ENCODE data around the gene ZDHHC14.

The ZDHHC14 gene

DNA sequence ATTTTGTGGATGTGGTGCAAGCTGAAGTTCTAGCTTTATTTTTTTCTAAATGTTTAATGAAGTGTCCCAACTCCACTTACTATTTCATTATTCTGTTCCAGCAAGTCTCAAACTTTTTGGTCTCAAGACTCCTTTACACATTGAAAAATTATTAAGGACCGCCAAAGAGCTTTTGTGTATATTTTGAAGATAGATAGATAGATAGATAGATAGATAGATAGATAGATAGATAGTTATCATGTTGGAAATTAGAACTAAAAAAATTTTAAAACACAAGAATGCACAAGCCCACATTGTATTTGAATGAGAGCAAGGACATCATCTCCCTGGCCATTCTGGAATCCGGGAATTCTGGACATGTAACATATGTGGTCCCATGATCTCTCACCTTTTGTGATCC is 260.8 kb downstream of the ZDHHC14 start:
- no peak for ATAC-seq
- TF ChIP-seq, protein P1, sequence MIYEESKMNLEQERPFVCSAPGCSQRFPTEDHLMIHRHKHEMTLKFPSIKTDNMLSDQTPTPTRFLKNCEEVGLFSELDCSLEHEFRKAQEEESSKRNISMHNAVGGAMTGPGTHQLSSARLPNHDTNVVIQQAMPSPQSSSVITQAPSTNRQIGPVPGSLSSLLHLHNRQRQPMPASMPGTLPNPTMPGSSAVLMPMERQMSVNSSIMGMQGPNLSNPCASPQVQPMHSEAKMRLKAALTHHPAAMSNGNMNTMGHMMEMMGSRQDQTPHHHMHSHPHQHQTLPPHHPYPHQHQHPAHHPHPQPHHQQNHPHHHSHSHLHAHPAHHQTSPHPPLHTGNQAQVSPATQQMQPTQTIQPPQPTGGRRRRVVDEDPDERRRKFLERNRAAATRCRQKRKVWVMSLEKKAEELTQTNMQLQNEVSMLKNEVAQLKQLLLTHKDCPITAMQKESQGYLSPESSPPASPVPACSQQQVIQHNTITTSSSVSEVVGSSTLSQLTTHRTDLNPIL (CRISPR knock-in tag; IDR thresholded peaks at IDR 0.05; ENCODE audit: low read depth), result no peak

DNA sequence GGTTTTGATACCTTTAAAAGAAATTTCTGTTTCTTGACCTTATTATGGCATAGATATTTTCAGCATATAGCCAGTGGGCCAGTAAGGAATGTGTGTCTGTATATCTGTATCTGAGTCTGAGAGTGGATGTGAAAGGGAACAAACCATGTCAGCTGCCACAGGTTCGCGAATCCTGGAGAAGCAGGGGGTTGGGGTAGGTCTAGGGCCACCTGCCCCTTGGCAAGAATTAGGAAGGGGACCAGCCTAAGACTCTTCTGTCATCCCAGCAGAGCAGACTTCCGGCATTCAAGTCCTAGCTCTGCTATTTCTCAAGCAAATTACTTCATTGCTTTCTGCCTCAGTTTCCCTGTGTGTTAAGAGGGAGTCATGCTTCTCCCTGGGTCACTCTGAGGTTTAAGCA is 261.7 kb downstream of the ZDHHC14 start:
- no peak for ATAC-seq
- TF ChIP-seq ZNF8 (CRISPR knock-in tag; IDR thresholded peaks at IDR 0.05) (no peak), BACH2 (CRISPR knock-in tag; IDR thresholded peaks at IDR 0.05; ENCODE audit: borderline replicate concordance) (no peak), GLIS3 (CRISPR knock-in tag; IDR thresholded peaks at IDR 0.05) (no peak), ZFP30 (CRISPR knock-in tag; IDR thresholded peaks at IDR 0.05) (no peak), ZC3H10 (CRISPR knock-in tag; IDR thresholded peaks at IDR 0.05) (no peak), SNAI2 (CRISPR knock-in tag; IDR thresholded peaks at IDR 0.05) (no peak), ZNF565 (CRISPR knock-in tag; conservative IDR thresholded peaks at IDR 0.05; ENCODE audit: low read depth) (no peak), CSDC2 (CRISPR knock-in tag; IDR thresholded peaks at IDR 0.05) (no peak), TOX (CRISPR knock-in tag; IDR thresholded peaks at IDR 0.05; ENCODE audit: borderline replicate concordance) (no peak), ARNTL (CRISPR knock-in tag; IDR thresholded peaks at IDR 0.05; ENCODE audit: borderline replicate concordance, low read depth) (no peak), RARB (CRISPR knock-in tag; IDR thresholded peaks at IDR 0.05) (no peak), ZNF70 (CRISPR knock-in tag; IDR thresholded peaks at IDR 0.05) (no peak), PPARA (CRISPR knock-in tag; IDR thresholded peaks at IDR 0.05; ENCODE audit: borderline replicate concordance) (no peak), OSR1 (CRISPR knock-in tag; IDR thresholded peaks at IDR 0.05) (no peak)
- TF ChIP-seq, protein P2, sequence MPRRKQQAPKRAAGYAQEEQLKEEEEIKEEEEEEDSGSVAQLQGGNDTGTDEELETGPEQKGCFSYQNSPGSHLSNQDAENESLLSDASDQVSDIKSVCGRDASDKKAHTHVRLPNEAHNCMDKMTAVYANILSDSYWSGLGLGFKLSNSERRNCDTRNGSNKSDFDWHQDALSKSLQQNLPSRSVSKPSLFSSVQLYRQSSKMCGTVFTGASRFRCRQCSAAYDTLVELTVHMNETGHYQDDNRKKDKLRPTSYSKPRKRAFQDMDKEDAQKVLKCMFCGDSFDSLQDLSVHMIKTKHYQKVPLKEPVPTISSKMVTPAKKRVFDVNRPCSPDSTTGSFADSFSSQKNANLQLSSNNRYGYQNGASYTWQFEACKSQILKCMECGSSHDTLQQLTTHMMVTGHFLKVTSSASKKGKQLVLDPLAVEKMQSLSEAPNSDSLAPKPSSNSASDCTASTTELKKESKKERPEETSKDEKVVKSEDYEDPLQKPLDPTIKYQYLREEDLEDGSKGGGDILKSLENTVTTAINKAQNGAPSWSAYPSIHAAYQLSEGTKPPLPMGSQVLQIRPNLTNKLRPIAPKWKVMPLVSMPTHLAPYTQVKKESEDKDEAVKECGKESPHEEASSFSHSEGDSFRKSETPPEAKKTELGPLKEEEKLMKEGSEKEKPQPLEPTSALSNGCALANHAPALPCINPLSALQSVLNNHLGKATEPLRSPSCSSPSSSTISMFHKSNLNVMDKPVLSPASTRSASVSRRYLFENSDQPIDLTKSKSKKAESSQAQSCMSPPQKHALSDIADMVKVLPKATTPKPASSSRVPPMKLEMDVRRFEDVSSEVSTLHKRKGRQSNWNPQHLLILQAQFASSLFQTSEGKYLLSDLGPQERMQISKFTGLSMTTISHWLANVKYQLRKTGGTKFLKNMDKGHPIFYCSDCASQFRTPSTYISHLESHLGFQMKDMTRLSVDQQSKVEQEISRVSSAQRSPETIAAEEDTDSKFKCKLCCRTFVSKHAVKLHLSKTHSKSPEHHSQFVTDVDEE (CRISPR knock-in tag; IDR thresholded peaks at IDR 0.05), result no peak
- TF ChIP-seq, protein P3, sequence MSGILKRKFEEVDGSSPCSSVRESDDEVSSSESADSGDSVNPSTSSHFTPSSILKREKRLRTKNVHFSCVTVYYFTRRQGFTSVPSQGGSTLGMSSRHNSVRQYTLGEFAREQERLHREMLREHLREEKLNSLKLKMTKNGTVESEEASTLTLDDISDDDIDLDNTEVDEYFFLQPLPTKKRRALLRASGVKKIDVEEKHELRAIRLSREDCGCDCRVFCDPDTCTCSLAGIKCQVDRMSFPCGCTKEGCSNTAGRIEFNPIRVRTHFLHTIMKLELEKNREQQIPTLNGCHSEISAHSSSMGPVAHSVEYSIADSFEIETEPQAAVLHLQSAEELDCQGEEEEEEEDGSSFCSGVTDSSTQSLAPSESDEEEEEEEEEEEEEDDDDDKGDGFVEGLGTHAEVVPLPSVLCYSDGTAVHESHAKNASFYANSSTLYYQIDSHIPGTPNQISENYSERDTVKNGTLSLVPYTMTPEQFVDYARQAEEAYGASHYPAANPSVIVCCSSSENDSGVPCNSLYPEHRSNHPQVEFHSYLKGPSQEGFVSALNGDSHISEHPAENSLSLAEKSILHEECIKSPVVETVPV (CRISPR knock-in tag; IDR thresholded peaks at IDR 0.05), result no peak
- TF ChIP-seq, protein P4, sequence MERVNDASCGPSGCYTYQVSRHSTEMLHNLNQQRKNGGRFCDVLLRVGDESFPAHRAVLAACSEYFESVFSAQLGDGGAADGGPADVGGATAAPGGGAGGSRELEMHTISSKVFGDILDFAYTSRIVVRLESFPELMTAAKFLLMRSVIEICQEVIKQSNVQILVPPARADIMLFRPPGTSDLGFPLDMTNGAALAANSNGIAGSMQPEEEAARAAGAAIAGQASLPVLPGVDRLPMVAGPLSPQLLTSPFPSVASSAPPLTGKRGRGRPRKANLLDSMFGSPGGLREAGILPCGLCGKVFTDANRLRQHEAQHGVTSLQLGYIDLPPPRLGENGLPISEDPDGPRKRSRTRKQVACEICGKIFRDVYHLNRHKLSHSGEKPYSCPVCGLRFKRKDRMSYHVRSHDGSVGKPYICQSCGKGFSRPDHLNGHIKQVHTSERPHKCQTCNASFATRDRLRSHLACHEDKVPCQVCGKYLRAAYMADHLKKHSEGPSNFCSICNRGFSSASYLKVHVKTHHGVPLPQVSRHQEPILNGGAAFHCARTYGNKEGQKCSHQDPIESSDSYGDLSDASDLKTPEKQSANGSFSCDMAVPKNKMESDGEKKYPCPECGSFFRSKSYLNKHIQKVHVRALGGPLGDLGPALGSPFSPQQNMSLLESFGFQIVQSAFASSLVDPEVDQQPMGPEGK (CRISPR knock-in tag; IDR thresholded peaks at IDR 0.05; ENCODE audit: borderline replicate concordance), result no peak
- TF ChIP-seq, protein P5, sequence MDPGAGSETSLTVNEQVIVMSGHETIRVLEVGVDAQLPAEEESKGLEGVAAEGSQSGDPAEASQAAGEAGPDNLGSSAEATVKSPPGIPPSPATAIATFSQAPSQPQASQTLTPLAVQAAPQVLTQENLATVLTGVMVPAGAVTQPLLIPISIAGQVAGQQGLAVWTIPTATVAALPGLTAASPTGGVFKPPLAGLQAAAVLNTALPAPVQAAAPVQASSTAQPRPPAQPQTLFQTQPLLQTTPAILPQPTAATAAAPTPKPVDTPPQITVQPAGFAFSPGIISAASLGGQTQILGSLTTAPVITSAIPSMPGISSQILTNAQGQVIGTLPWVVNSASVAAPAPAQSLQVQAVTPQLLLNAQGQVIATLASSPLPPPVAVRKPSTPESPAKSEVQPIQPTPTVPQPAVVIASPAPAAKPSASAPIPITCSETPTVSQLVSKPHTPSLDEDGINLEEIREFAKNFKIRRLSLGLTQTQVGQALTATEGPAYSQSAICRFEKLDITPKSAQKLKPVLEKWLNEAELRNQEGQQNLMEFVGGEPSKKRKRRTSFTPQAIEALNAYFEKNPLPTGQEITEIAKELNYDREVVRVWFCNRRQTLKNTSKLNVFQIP (CRISPR knock-in tag; IDR thresholded peaks at IDR 0.05; ENCODE audit: borderline replicate concordance, low read depth), result no peak
- TF ChIP-seq, protein P1 (CRISPR knock-in tag; IDR thresholded peaks at IDR 0.05; ENCODE audit: low read depth), result no peak

DNA sequence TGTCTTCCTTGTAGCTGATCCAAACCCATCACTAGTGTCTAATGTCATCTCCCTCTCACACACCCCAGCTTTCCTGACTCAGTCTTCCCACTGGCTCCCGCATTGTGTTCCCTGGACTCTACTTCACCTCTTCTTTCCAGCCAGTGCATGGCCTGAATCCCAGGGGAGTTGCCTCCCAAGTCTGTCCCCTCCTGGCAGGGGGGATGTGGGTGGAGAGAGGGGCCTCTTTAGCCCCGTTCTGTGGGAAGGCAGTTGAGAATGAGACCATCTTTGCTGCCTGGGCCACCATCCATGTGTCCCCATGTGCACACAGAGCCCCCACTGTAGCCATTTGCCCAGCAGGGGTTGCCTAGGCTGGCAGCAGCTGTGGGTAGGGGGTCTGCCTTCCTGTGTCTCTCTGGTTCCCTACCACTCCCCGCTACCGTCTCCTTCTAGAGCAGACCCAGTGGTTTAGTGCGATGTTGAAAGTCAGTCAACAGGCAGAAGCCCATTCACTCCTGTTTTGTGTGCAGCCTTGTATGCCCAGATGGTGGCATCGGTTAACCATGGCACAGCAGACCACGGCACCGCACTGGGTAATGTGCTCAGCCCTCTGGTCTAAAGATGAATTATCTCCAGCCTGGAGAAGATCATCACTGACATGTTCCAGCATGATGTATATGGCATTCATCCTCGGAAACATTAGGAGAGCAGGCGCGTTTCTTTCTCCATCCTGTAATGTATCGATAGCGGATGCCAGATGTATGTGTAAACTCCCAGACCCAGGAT is 263.2 kb downstream of the ZDHHC14 start:
- TF ChIP-seq RARB (CRISPR knock-in tag; IDR thresholded peaks at IDR 0.05), result no peak
- TF ChIP-seq, protein P2 (CRISPR knock-in tag; IDR thresholded peaks at IDR 0.05), result no peak
- no peak for TF ChIP-seq ZFP30 (CRISPR knock-in tag; IDR thresholded peaks at IDR 0.05)
- TF ChIP-seq ZFP3 (CRISPR knock-in tag; IDR thresholded peaks at IDR 0.05), result no peak
- no peak for TF ChIP-seq ARNTL (CRISPR knock-in tag; IDR thresholded peaks at IDR 0.05; ENCODE audit: borderline replicate concordance, low read depth)
- TF ChIP-seq TCF4 (CRISPR knock-in tag; IDR thresholded peaks at IDR 0.05; ENCODE audit: borderline replicate concordance), result no peak
- TF ChIP-seq ZNF565 (CRISPR knock-in tag; conservative IDR thresholded peaks at IDR 0.05; ENCODE audit: low read depth), result no peak
- no peak for TF ChIP-seq ZNF70 (CRISPR knock-in tag; IDR thresholded peaks at IDR 0.05)

More for the DNA sequence above, 263.2 kb downstream of the ZDHHC14 start:
- ATAC-seq, result peak; percentile 87

All from SK-N-SH treated with all-trans-retinoic acid at 6 μM for 48 hours (cell line).